Measurements from ENCODE around the gene NSG2.

Gene NSG2

GRCh38 chr5:174149989-174150388 is 104.5 kb downstream of the NSG2 start:
- DNase-seq (ENCODE audit: low read depth) = no peak

- DNase-seq (ENCODE audit: low read depth) = no peak
Observed at GRCh38 chr5:174151599-174152181, 106.2 kb downstream of the NSG2 start.

- no peak for DNase-seq (ENCODE audit: low read depth)
Observed at GRCh38 chr5:174154559-174154958, 109.1 kb downstream of the NSG2 start.

DNA sequence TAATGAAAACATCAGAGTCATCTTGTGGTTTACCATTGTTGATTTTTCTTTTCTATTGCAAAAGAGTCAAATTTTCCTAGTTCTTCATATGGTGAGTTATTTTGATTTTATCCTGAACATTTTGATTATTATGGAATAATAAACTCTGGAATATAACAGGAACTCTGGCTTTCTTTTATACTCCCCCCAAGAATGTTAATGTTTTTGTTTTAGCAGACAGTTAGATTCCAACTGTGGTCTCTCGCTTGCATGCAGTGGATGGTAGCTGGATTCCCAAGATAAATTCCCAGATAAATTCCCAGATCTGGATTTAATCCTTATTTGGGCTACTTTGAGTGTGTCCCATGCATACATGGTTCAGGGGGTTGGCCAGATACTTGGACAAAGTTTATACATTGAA is 109.8 kb downstream of the NSG2 start:
- no peak for DNase-seq (ENCODE audit: low read depth)

GRCh38 chr5:174155706-174156105 is 110.2 kb downstream of the NSG2 start:
- DNase-seq (ENCODE audit: low read depth) = no peak

GRCh38 chr5:174157048-174157447 is 111.5 kb downstream of the NSG2 start:
- DNase-seq (ENCODE audit: low read depth) = no peak

All from HS-27A (cell line).